CD4-positive, alpha-beta T cell treated with Interleukin-6 for 4 hours (primary cell): ENCODE results near the gene AP4E1.
"Not testable (repeated sequence)": the region's sequence is repeated elsewhere in the genome, so short reads cannot be mapped to it uniquely, and the experiment has no call there.

ENCODE experiments used
- DNase-seq: peaks from one replicate; pipeline ENCODE4 v3.0.0-alpha.2; 2020; ENCODE audit warnings: mixed read lengths

The AP4E1 gene

GRCh38 chr15:51030649-51031316, 122.3 kb downstream of the AP4E1 start:
- DNase-seq = no peak

- not testable (repeated sequence) for DNase-seq
These were observed 129.0 kb downstream of the AP4E1 start for GRCh38 chr15:51037474-51037873.

DNA sequence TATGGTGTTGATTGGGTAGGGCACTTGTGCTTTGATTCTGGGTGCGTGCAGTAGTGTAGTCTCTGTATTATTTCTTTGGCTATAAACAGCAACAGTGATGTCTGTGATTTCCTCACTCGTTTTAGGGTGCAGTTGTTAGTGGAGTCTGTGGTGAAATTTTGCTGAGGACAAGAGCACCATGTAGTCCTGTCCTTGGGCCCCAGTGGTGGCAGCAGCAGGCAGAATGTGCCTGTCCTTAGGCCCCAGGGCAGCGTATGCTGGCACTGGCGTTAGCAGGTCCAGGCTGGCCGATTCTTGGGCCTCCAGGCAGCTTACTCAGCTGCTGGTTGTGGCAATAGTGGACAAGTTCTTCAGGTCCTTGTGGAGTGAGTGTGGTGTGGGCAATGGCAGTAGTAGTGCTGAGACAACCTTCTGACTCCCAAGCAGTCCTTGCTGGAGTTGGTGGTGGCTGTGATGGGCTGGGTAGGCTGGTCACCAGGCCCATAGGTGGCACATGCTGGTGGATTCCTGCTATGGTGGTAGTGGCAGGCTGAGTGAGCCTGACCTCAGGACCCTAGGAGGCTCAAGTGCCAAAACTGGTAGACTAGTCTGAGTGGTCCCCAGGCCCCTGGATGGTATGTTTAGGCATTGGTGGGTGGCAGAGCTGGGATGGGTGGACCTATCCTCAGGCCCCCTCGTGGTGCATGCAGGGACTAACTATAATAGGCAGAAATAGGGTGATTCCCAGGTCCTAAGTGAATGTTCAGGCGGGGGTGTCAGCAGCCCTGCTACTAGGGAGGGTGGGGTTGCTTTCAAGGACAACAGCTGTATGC, 129.9 kb downstream of the AP4E1 start:
- DNase-seq = no peak

GRCh38 chr15:51038974-51039319, 130.5 kb downstream of the AP4E1 start:
- DNase-seq = no peak

GRCh38 chr15:51044037-51044727, 135.7 kb downstream of the AP4E1 start:
- no peak for DNase-seq

DNA sequence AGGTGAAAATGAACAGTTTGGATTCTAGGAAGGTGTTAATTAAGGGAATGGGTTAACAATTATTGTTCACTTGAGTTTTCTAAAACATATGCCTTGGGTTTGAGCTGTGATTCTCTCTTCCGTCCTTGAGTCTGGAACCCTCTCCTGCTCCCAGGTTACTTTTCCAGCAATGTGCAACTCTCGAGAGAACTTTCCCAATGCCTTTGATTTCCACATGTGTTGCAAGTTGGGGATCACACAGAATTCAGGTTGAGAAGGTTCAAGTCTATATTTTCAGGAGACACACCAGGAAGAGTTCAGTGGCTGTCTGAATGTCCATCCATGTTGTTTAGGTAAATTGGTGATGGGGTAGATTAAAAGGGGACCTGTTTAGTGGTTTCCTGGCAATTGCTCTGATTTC, 137.5 kb downstream of the AP4E1 start:
- DNase-seq = no peak

DNA sequence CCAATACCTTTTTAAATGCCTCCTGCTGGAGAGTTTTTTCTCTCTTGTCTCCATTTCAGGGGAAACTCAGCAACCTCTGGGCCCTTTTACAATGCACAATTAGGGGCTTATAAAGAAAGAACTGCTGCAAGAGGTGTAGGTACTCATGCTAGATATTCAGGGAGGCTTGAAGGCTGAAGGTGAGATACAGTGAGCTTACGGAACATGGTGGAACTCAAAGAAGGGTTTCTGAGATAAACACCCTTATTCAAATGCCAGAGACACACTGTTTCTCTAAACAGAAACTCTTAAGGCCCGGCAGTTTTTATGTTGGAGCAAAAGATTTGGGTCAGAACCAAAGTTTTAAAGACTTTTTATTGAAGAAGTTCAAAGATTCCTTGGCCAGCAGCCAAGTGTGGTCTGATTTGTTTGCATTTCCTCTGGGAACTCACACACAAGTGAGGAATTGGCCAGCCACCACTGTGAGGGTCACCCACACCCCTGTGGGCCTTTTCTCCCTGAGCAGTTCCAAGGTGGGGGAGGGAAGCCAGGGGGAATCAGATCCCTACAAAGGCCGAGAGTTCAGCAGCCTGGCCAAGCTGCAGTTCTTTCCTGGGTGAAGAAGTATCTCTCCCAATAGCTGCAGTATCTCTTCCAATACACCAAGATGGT, 138.4 kb downstream of the AP4E1 start:
- no peak for DNase-seq

DNA sequence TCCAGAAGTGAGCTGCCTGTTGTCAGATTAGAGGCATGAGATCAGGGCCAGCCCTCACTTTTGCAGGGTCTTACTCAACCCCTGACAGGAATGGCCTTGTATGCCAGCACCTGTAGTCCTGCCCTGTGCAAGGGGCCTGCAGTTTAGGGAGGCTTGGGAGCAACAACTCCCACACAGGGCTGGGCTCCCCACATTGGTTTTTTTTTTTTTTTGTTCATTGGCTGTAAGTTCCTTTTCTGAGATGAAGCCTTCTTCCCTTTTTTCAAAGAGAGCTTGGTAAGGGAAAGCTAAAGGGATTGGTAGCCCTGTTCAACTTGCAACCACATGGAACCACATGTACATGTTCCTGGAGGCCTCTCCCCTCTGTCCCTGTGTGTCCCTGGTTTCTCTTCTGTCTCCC, 139.8 kb downstream of the AP4E1 start:
- DNase-seq = no peak

GRCh38 chr15:51049081-51049480, 140.6 kb downstream of the AP4E1 start:
- no peak for DNase-seq

- no peak for DNase-seq
These were observed 143.3 kb downstream of the AP4E1 start for GRCh38 chr15:51051776-51052175.

GRCh38 chr15:51053571-51053970, 145.1 kb downstream of the AP4E1 start:
- no peak for DNase-seq

DNA sequence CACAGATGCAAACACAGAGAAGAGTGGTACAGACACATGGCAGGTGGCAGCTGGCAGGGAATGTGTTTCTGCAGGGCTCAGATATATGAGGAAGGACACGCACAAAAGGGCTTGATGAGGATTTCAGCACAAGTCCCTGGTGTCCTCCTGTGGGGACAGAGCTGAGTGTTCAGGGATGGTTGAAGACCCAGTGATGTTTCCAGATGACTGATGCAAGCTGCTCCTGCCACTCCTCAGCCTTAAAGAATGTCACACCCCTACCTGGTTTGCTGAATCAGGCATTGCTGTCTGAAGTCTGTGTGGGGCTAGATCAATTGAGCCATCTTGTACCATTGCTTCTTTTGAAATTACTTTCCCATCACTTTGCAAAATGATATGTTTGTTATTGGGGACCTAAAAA, 146.1 kb downstream of the AP4E1 start:
- DNase-seq = no peak
